Esophagus muscularis mucosa (tissue), 4 donors: ENCODE measurements around the gene SLC35F6.
A peak's percentile ranks its signal among the peaks of the same experiment; 100 is the strongest.

Experiments
- CTCF ChIP-seq, 3 experiments: fragments of 200-600 bp in 2 of 3; fragments of 450-650 bp in 1 of 3; sonication (generic) in 2 of 3; IDR thresholded peaks; one replicate each; pipeline ENCODE4 v1.5.1; 2017 to 2019; ENCODE audit warnings: antibody characterized with exemption in 3 of 3, mild to moderate bottlenecking in 2 of 3, moderate library complexity in 1 of 3
- EP300 ChIP-seq: sonication (generic); formaldehyde crosslinking; IDR thresholded peaks from one replicate; pipeline ENCODE4 v1.6.1; 2017; ENCODE audit warnings: antibody characterized with exemption
- POLR2A ChIP-seq: fragments of 450-650 bp; IDR thresholded peaks from one replicate; pipeline ENCODE4 v1.6.1; 2017; ENCODE audit warnings: antibody characterized with exemption, moderate library complexity, mild to moderate bottlenecking, low read depth
- POLR2AphosphoS5 ChIP-seq, 2 donors: sonication (generic); formaldehyde crosslinking; IDR thresholded peaks; one replicate each; pipeline ENCODE4 v1.6.1; 2017; ENCODE audit warnings: antibody characterized with exemption in 2 of 2

GRCh38 chr2:26782876-26783704, 19.0 kb downstream of the SLC35F6 start:
- TF ChIP-seq CTCF (IDR thresholded peaks at IDR 0.05) (no peak), POLR2A (no peak), POLR2AphosphoS5 (IDR thresholded peaks at IDR 0.05) (peak in 1 of 2 donors; percentile 11), EP300 (no peak)
